B cell (primary cell): ENCODE results near the gene RIC1.

Experiments
- CTCF ChIP-seq: fragments of 200-600 bp; IDR thresholded peaks from one replicate; pipeline ENCODE4 v1.8.0; 2022; ENCODE audit warnings: antibody characterized with exemption, mild to moderate bottlenecking
- EZH2 ChIP-seq: IDR thresholded peaks from 2 replicates; pipeline ENCODE4 v1.6.1; 2012; ENCODE audit warnings: borderline replicate concordance, low read depth, mild to moderate bottlenecking, moderate library complexity, low read length; ENCODE audit not compliant: insufficient read depth, poor library complexity, severe bottlenecking

GRCh38 chr9:5748438-5748837 lies 119.5 kb downstream of the RIC1 start:
- TF ChIP-seq CTCF: no peak
- no peak for TF ChIP-seq EZH2
